Measurements from ENCODE around the gene EEF2K. TPM values are rescaled to one million over a fixed set of nuclear protein-coding genes. Genes with fewer than 3 reads are reported as not detected.

The EEF2K gene
- total RNA-seq, 2 experiments from 2014 or later, result 10.1 to 13.2 TPM

GRCh38 chr16:22312897-22313781 lies 107.1 kb downstream of the EEF2K start:
- no peak for DNase-seq
- no peaks in the 10 kb centered on the region for H3K27me3 ChIP-seq (ENCODE audit: control insufficient read depth in 1 of 2, insufficient read depth in 2 of 2, low read length in 2 of 2)
- no peak overlapping the region for H3K27ac ChIP-seq (ENCODE audit: low read depth in 1 of 2, low read length in 2 of 2)
- Mint-ChIP-seq H3K4me1 (ENCODE audit: low read depth) (no peaks in the 10 kb centered on the region), H3K27me3 (no peaks in the 10 kb centered on the region), H3K27ac (peak overlapping the region; percentile 53), H3K36me3 (ENCODE audit: low read depth) (peaks cover 84% of the 10 kb centered on the region), H3K9me3 (no peaks in the 10 kb centered on the region), H3K4me3 (no peak overlapping the region)
- ChIA-PET POLR2A (no interaction called here), CTCF (interaction anchor here (0.7 to 1.2 kb wide), 2 partner anchors 8 to 1509 kb away, joined by 3 read pairs; no protein-coding TSS in a partner anchor)
- peaks cover 89% of the 10 kb centered on the region for H3K36me3 ChIP-seq (ENCODE audit: insufficient read depth, low read length)
- H3K9me3 ChIP-seq (ENCODE audit: control insufficient read depth in 1 of 2, insufficient read depth in 1 of 2, low read length in 2 of 2), result no peaks in the 10 kb centered on the region
- TF ChIP-seq CTCF (IDR thresholded peaks at IDR 0.05), result no peak
- no peak for ATAC-seq (ENCODE audit: poor library complexity)
- no peaks in the 10 kb centered on the region for H3K4me1 ChIP-seq (ENCODE audit: insufficient read depth, low read length)
- no peak overlapping the region for H3K4me3 ChIP-seq (ENCODE audit: low read length)
- intact Hi-C loops (cut with DNase I, micrococcal nuclease), result no loop called here

- no peaks in the 10 kb centered on the region for H3K9me3 ChIP-seq (ENCODE audit: control insufficient read depth in 1 of 2, insufficient read depth in 1 of 2, low read length in 2 of 2)
- DNase-seq (no peak), ATAC-seq (ENCODE audit: poor library complexity) (no peak)
- H3K36me3 Mint-ChIP-seq (ENCODE audit: low read depth), result peaks cover 85% of the 10 kb centered on the region
- no peaks in the 10 kb centered on the region for H3K27me3 ChIP-seq (ENCODE audit: control insufficient read depth in 1 of 2, insufficient read depth in 2 of 2, low read length in 2 of 2)
- no peak for TF ChIP-seq CTCF (IDR thresholded peaks at IDR 0.05)
- H3K4me3 ChIP-seq (ENCODE audit: low read length), result no peak overlapping the region
- no peak overlapping the region for H3K4me3 Mint-ChIP-seq
- H3K27ac ChIP-seq (ENCODE audit: low read depth in 1 of 2, low read length in 2 of 2), result no peak overlapping the region
- intact Hi-C loops (cut with DNase I, micrococcal nuclease), result no loop called here
- H3K4me1 ChIP-seq (ENCODE audit: insufficient read depth, low read length), result no peaks in the 10 kb centered on the region
- peak overlapping the region; percentile 46 for H3K27ac Mint-ChIP-seq
- no peaks in the 10 kb centered on the region for H3K9me3 Mint-ChIP-seq
- no peaks in the 10 kb centered on the region for H3K4me1 Mint-ChIP-seq (ENCODE audit: low read depth)
- POLR2A ChIA-PET, result no interaction called here
- CTCF ChIA-PET, result interaction anchor here (0.6 kb wide), 1 partner anchor 122 kb away, joined by 4 read pairs; no protein-coding TSS in a partner anchor
- H3K36me3 ChIP-seq (ENCODE audit: insufficient read depth, low read length), result peaks cover 89% of the 10 kb centered on the region
- no peaks in the 10 kb centered on the region for H3K27me3 Mint-ChIP-seq
Measured at GRCh38 chr16:22313876-22314470, 107.9 kb downstream of the EEF2K start.

GRCh38 chr16:22314661-22315626 lies 108.9 kb downstream of the EEF2K start:
- intact Hi-C loops (cut with DNase I, micrococcal nuclease), result no loop called here
- Histone ChIP-seq H3K4me1 (ENCODE audit: insufficient read depth, low read length) (no peaks in the 10 kb centered on the region), H3K27ac (ENCODE audit: low read depth in 1 of 2, low read length in 2 of 2) (no peak overlapping the region), H3K4me3 (ENCODE audit: low read length) (no peak overlapping the region), H3K27me3 (ENCODE audit: control insufficient read depth in 1 of 2, insufficient read depth in 2 of 2, low read length in 2 of 2) (no peaks in the 10 kb centered on the region), H3K36me3 (ENCODE audit: insufficient read depth, low read length) (peaks cover 86% of the 10 kb centered on the region), H3K9me3 (ENCODE audit: control insufficient read depth in 1 of 2, insufficient read depth in 1 of 2, low read length in 2 of 2) (no peaks in the 10 kb centered on the region)
- POLR2A ChIA-PET, result no interaction called here
- no peaks in the 10 kb centered on the region for H3K9me3 Mint-ChIP-seq
- CTCF ChIA-PET, result no interaction called here
- H3K27ac Mint-ChIP-seq, result peak overlapping the region; percentile 46
- TF ChIP-seq CTCF (IDR thresholded peaks at IDR 0.05), result no peak
- DNase-seq (no peak), ATAC-seq (ENCODE audit: poor library complexity) (no peak)
- H3K4me3 Mint-ChIP-seq, result no peak overlapping the region
- no peaks in the 10 kb centered on the region for H3K4me1 Mint-ChIP-seq (ENCODE audit: low read depth)
- H3K36me3 Mint-ChIP-seq (ENCODE audit: low read depth), result peaks cover 85% of the 10 kb centered on the region
- no peaks in the 10 kb centered on the region for H3K27me3 Mint-ChIP-seq
